Measurements from ENCODE around the gene MTHFD2L. TPM values are rescaled to one million over a fixed set of nuclear protein-coding genes. Genes with fewer than 3 reads are reported as not detected.

Gene MTHFD2L
- total RNA-seq, 1 experiment from 2014 or later = 9.4 TPM

DNA sequence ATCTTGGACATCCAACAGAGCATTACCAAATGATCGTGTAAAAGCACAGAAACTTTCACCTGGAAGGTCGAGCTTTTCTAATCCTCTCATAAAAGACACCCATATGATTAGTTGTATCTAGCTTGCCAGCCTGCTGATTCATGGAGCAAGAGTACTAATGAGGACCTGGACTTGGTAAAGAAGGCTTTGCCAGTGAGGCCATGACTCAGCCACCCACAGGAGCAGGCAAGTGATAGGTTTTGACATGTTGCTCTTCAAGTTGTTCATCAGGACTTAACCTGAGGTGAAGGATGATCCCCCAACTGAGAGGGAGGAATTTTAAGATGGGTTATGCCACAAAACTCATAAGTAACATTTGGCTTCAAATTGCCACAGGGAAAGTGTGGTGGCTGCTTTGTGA lies 125.7 kb downstream of the MTHFD2L start (continued):
- no peak for TF ChIP-seq CDX4 (CRISPR knock-in tag; IDR thresholded peaks at IDR 0.05; ENCODE audit: borderline replicate concordance)

DNA sequence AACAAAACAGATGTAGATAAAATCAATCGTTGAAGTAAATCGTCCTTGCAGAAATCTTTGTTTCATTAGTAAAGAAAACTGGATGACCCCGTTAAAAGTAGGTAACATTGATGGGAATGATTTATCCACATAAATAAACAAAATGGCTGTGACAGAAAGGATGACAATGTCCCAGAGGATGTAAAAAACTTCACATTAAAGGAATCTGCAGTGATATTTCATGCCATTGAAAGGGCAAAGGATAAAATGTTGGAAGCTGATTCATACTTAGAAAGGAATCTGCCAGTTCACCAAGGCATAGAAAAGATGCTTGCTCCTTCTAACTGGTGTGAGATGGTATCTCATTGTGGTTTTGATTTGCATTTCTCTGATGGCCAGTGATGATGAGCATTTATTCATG lies 126.1 kb downstream of the MTHFD2L start:
- no peaks in the 10 kb centered on the region for H3K4me1 Mint-ChIP-seq
- ChIA-PET CTCF (no interaction called here), POLR2A (no interaction called here)
- H3K4me3 Mint-ChIP-seq = no peak overlapping the region
- H3K36me3 Mint-ChIP-seq = no peaks in the 10 kb centered on the region
- H3K9me3 Mint-ChIP-seq = no peaks in the 10 kb centered on the region
- no peak for TF ChIP-seq NR1H2 (CRISPR knock-in tag; IDR thresholded peaks at IDR 0.05)
- TF ChIP-seq ZNF425 (CRISPR knock-in tag; conservative IDR thresholded peaks at IDR 0.05) = no peak
- no peak for TF ChIP-seq ZNF423 (CRISPR knock-in tag; IDR thresholded peaks at IDR 0.05)
- no peak for TF ChIP-seq EMX1 (CRISPR knock-in tag; IDR thresholded peaks at IDR 0.05)
- no peak for TF ChIP-seq GRHL2 (CRISPR knock-in tag; IDR thresholded peaks at IDR 0.05; ENCODE audit: insufficient replicate concordance, severe bottlenecking)
- TF ChIP-seq HMGXB4 (CRISPR knock-in tag; IDR thresholded peaks at IDR 0.05) = no peak
- no peak for TF ChIP-seq ZNF263 (CRISPR knock-in tag; IDR thresholded peaks at IDR 0.05; ENCODE audit: low read depth)
- ATAC-seq (no peak), DNase-seq (ENCODE audit: low spot score) (no peak)
- no peak overlapping the region for H3K27ac Mint-ChIP-seq
- H3K27me3 Mint-ChIP-seq (ENCODE audit: low read depth) = no peaks in the 10 kb centered on the region; the same call in 1 of the 2 replicates

- no peaks in the 10 kb centered on the region for H3K36me3 Mint-ChIP-seq
- ATAC-seq (no peak), DNase-seq (ENCODE audit: low spot score) (no peak)
- ChIA-PET POLR2A (no interaction called here), CTCF (interaction anchor here (1.5 kb wide), 1 partner anchor 59 kb away, joined by 3 read pairs; no protein-coding TSS in a partner anchor)
- no peak overlapping the region for H3K27ac Mint-ChIP-seq
- no peak for TF ChIP-seq ZNF425 (CRISPR knock-in tag; conservative IDR thresholded peaks at IDR 0.05)
- TF ChIP-seq FOXJ3 (CRISPR knock-in tag; IDR thresholded peaks at IDR 0.05; ENCODE audit: borderline replicate concordance) = no peak
- TF ChIP-seq, protein P1, sequence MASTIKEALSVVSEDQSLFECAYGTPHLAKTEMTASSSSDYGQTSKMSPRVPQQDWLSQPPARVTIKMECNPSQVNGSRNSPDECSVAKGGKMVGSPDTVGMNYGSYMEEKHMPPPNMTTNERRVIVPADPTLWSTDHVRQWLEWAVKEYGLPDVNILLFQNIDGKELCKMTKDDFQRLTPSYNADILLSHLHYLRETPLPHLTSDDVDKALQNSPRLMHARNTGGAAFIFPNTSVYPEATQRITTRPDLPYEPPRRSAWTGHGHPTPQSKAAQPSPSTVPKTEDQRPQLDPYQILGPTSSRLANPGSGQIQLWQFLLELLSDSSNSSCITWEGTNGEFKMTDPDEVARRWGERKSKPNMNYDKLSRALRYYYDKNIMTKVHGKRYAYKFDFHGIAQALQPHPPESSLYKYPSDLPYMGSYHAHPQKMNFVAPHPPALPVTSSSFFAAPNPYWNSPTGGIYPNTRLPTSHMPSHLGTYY (CRISPR knock-in tag; IDR thresholded peaks at IDR 0.05) = no peak
- no peak for TF ChIP-seq CREM (CRISPR knock-in tag; IDR thresholded peaks at IDR 0.05)
- TF ChIP-seq SMAD4 (CRISPR knock-in tag; IDR thresholded peaks at IDR 0.05) = no peak
- no peak for TF ChIP-seq GABPB1 (CRISPR knock-in tag; IDR thresholded peaks at IDR 0.05)
- no peak for TF ChIP-seq JAZF1 (CRISPR knock-in tag; IDR thresholded peaks at IDR 0.05)
- TF ChIP-seq, protein P2, sequence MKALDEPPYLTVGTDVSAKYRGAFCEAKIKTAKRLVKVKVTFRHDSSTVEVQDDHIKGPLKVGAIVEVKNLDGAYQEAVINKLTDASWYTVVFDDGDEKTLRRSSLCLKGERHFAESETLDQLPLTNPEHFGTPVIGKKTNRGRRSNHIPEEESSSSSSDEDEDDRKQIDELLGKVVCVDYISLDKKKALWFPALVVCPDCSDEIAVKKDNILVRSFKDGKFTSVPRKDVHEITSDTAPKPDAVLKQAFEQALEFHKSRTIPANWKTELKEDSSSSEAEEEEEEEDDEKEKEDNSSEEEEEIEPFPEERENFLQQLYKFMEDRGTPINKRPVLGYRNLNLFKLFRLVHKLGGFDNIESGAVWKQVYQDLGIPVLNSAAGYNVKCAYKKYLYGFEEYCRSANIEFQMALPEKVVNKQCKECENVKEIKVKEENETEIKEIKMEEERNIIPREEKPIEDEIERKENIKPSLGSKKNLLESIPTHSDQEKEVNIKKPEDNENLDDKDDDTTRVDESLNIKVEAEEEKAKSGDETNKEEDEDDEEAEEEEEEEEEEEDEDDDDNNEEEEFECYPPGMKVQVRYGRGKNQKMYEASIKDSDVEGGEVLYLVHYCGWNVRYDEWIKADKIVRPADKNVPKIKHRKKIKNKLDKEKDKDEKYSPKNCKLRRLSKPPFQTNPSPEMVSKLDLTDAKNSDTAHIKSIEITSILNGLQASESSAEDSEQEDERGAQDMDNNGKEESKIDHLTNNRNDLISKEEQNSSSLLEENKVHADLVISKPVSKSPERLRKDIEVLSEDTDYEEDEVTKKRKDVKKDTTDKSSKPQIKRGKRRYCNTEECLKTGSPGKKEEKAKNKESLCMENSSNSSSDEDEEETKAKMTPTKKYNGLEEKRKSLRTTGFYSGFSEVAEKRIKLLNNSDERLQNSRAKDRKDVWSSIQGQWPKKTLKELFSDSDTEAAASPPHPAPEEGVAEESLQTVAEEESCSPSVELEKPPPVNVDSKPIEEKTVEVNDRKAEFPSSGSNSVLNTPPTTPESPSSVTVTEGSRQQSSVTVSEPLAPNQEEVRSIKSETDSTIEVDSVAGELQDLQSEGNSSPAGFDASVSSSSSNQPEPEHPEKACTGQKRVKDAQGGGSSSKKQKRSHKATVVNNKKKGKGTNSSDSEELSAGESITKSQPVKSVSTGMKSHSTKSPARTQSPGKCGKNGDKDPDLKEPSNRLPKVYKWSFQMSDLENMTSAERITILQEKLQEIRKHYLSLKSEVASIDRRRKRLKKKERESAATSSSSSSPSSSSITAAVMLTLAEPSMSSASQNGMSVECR (CRISPR knock-in tag; IDR thresholded peaks at IDR 0.05; ENCODE audit: borderline replicate concordance) = no peak
- TF ChIP-seq, protein P3, sequence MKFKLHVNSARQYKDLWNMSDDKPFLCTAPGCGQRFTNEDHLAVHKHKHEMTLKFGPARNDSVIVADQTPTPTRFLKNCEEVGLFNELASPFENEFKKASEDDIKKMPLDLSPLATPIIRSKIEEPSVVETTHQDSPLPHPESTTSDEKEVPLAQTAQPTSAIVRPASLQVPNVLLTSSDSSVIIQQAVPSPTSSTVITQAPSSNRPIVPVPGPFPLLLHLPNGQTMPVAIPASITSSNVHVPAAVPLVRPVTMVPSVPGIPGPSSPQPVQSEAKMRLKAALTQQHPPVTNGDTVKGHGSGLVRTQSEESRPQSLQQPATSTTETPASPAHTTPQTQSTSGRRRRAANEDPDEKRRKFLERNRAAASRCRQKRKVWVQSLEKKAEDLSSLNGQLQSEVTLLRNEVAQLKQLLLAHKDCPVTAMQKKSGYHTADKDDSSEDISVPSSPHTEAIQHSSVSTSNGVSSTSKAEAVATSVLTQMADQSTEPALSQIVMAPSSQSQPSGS (CRISPR knock-in tag; IDR thresholded peaks at IDR 0.05; ENCODE audit: borderline replicate concordance, low read depth) = no peak
- no peaks in the 10 kb centered on the region for H3K27me3 Mint-ChIP-seq (ENCODE audit: low read depth)
- H3K4me3 Mint-ChIP-seq = no peak overlapping the region
- H3K9me3 Mint-ChIP-seq = no peaks in the 10 kb centered on the region
- H3K4me1 Mint-ChIP-seq = no peaks in the 10 kb centered on the region
These were observed 129.2 kb downstream of the MTHFD2L start for GRCh38 chr4:74287164-74287563.
